H7 (cell line): Measurements from ENCODE around the gene ERC2. TPM values are rescaled to one million over a fixed set of nuclear protein-coding genes. Genes with fewer than 3 reads are reported as not detected.

Experiments
- DNase-seq: peaks from one replicate; pipeline ENCODE4 v3.0.0; 2012
- H3K27me3 ChIP-seq: 2 replicates; pipeline ENCODE4 v1.6.0; 2011; ENCODE audit warnings: mild to moderate bottlenecking, low read length; ENCODE audit not compliant: control insufficient read depth, insufficient read depth
- H3K36me3 ChIP-seq: replicated peaks from 2 replicates; pipeline ENCODE4 v1.5.1; 2011; ENCODE audit warnings: low read length; ENCODE audit not compliant: control insufficient read depth, insufficient read depth
- H3K4me3 ChIP-seq: 2 replicates; pipeline ENCODE4 v1.5.1; 2011; ENCODE audit warnings: low read depth, mild to moderate bottlenecking, control low read depth, low read length, moderate library complexity; ENCODE audit not compliant: insufficient read depth
- total RNA-seq: library from RNA; depleted of rRNA; stranded (reverse); fragments of >200 nt; shearing (Covaris generic); gene quantifications from 2 replicates; pipeline ENCODE4 v1.2.3, GENCODE V29; 2014; rRNA removed

Gene ERC2
- total RNA-seq, 1 experiment from 2014 or later: 2.4 TPM

DNA sequence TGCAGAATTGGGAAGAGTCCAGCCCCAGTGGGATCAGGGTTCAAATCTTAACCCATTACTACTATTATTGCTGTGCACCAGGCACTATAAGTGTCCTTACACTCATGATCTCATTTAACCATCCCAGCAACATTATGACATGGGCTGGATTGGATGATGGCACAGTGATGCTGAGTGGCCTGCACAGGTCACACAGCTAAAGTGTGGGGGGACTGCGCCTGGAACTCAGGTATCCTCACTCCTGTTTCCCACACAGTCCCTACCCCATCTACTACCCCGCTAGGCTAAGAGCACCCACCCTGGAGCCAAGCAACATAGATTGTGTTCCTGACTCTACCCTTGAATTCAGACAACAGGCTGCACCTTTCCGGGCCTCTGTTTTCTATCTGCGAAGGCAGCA, 997.2 kb downstream of the ERC2 start:
- Histone ChIP-seq H3K36me3 (no peaks in the 10 kb centered on the region), H3K27me3 (peaks cover 22% of the 10 kb centered on the region; the same call in 1 of the 2 replicates), H3K4me3 (no peak overlapping the region)
- DNase-seq: no peak

DNA sequence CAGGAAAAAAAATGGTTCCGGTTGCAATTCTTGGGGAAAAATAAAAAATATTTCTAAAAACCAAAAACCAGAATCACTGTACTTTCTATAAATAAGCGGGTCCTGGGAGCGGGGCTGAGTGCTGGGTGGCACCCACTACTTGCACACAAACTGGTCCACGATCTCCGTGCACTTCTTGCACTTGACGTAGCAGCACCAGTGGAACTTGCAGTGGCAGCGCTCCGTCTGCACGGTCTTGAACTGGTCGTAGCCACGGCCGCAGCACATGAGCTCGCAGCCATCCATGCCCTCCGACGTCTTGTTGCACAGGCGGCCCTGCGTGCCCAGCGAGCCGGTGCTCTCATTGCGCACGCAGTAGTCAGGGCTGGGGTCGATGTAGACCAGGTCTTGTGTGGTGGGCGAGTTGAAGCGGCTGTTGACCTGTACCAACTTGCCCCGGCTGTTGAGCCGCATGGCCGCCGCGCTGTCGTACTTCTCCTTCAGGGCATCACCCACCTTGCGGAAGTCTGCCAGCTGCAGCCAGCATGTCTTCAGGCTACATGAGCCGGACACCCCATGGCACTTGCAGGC, 998.2 kb downstream of the ERC2 start:
- DNase-seq: no peak
- peaks cover 19% of the 10 kb centered on the region; the same call in 1 of the 2 replicates for H3K27me3 ChIP-seq
- no peak overlapping the region for H3K4me3 ChIP-seq
- no peaks in the 10 kb centered on the region for H3K36me3 ChIP-seq

DNA sequence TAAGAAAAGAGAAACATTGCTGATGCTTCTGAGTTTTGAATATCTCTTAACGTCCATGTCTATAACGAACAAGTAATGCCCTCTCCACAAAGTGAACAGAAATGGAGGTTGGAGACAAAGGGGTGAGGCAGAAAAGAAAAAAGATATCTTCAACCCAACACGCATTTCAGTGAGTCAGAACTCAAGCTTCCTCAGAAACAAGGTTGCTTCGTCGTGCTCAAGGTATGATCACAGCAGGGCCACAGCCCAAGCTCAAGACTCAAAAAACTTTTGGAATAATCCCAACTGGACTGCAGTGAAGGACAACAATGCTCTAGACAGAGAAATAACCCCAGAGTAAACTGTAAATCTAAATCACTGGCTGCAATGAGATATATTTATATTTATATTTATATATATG, 1000.0 kb downstream of the ERC2 start:
- H3K36me3 ChIP-seq: no peaks in the 10 kb centered on the region
- no peak for DNase-seq

DNA sequence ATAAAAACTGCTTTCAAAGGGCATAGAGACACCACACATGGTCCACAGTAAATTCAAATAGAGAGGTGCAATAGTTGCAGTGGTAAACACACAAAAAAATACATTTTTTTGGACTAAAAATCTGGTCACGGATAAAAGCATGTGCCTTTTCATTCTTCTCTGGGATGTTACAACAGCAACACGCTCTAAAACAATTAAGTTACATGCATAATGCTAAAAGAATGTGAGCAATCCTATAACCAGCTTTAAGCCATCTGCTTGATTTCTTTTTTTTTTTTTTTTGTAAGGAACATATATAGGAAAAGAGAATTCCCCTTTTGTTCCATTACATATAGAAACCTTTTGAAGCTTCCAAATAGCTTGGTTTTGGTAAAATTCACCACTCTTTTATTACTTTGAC, 1001.2 kb downstream of the ERC2 start:
- no peak for DNase-seq
- Histone ChIP-seq H3K4me3 (no peak overlapping the region), H3K36me3 (no peaks in the 10 kb centered on the region), H3K27me3 (no peaks in the 10 kb centered on the region)

More for the DNA sequence above, 1000.0 kb downstream of the ERC2 start:
- Histone ChIP-seq H3K27me3 (peaks cover 6% of the 10 kb centered on the region; the same call in 1 of the 2 replicates), H3K4me3 (no peak overlapping the region)

DNA sequence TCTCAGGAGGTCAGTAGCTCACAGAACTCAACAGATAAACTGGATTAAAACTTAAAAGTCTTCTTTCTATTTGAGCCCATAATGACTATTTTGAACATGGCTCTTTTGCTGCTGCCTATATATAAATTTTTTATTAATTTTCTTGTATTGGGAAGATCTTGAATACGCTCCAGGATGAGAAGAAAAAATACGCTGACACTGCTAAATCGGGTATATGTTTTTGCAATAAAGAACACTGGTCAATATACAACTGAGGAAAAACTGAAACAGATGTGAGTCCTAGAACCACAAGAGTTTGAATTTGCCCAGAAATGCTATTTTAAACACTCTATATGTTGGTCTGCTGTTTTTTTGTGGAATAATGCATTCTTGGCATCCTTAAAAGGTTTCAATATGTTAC, 1001.7 kb downstream of the ERC2 start:
- H3K36me3 ChIP-seq: no peaks in the 10 kb centered on the region
- no peaks in the 10 kb centered on the region for H3K27me3 ChIP-seq
- H3K4me3 ChIP-seq: no peak overlapping the region
- no peak for DNase-seq

DNA sequence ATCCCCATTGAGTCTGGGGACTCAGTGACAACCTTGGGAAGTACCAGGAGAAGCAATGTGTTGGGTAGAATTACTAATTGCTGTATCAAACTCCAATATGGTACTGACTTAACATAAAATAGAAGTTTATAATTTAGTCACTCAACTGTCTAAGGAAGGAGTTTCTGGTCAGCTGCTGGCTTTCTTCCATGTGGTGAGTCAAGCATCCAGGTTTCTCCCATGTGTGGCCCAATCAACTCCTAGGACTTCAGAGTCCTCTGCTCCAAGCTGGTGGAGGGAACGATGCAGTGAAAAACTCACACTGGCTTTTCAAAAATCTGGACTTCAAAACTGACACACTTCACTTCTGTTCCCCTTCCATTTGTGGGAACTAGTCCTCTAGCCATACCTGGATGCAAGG, 1006.4 kb downstream of the ERC2 start:
- DNase-seq: no peak
- Histone ChIP-seq H3K36me3 (no peaks in the 10 kb centered on the region), H3K27me3 (no peaks in the 10 kb centered on the region), H3K4me3 (no peak overlapping the region)

DNA sequence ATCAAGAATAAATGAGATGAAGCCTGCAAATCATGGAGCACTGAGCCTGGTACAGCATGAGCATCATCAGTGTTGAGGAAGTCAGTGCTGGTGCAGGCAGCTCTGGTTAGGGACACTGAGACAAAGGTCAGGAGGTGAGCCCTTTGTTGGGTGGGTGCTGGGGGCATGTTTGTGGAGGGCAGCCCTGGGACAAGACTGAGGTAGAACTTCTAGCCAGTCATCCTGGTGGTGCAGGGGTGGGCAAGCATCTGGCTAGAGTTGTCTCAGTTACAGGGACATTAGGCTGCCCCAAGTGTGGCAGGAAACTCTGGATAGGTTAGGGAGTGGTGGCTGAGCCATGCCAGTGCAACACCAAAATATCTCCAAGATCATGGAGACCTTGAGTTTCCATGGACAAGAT, 1008.4 kb downstream of the ERC2 start:
- H3K27me3 ChIP-seq: no peaks in the 10 kb centered on the region
- DNase-seq: no peak
- H3K36me3 ChIP-seq: no peaks in the 10 kb centered on the region

More for the DNA sequence above, 1008.4 kb downstream of the ERC2 start:
- no peak overlapping the region for H3K4me3 ChIP-seq

Other genes with a start within 250 kb of the ERC2 start
- gene CCDC66, start 88.7 kb upstream of the ERC2 start, total RNA-seq: 13.2 and 25.2 TPM in 2 replicates
- 39.6 and 45.8 TPM in 2 replicates for gene TASOR, start 214.8 kb upstream of the ERC2 start, total RNA-seq